CD4-positive, alpha-beta T cell treated with Interferon alpha-2 for 1 hour (primary cell): ENCODE results near the gene CDHR4.
"Not testable (repeated sequence)": the region's sequence is repeated elsewhere in the genome, so short reads cannot be mapped to it uniquely, and the experiment has no call there.

ENCODE experiments used
- DNase-seq, 2 donors: peaks; one replicate each; pipeline ENCODE4 v3.0.0-alpha.2; 2020 to 2022

CDHR4 gene

GRCh38 chr3:49779358-49780079 lies 20.2 kb downstream of the CDHR4 start:
- DNase-seq = no peak

- not testable (repeated sequence) for DNase-seq
Measured at GRCh38 chr3:49776101-49776500, 23.6 kb downstream of the CDHR4 start.

DNA sequence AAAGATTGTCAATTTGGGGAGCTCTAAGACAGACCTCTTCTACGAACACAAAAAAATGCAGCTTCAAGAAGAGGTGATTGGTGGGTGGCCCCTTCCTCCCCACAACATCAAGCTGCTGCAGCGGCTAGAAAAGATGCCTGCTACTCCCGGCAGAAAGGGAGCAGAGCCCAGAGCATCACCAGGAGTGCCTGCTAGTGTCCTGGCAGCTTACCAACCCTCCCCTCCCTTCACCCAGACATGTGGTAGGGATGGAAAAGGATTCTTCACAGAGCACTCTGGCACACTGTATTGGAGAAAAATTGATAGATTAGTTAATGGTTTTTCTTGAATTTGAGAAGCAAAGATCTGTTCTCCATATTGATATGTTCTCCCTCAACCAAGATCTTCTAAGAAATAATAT lies 24.1 kb downstream of the CDHR4 start:
- no peak for DNase-seq

DNA sequence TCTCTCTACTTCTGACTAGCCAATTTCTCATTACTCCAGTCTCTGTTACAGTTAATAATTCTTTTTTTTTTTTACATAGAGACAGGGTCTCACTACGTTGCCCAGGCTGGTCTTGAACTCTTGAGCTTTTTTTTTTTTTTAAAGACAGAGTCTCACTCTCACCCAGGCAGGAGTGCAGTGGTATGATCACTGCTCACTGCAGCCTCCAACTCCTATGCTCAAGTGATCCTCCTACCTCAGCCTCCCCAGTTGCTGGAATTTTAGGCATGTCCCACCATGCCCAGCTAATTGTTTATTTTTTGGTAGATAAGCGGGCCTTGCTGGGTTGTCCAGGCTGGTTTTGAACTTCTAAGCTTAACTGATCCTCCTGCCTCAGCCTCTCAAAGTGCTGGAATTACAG lies 27.0 kb downstream of the CDHR4 start:
- DNase-seq = no peak

DNA sequence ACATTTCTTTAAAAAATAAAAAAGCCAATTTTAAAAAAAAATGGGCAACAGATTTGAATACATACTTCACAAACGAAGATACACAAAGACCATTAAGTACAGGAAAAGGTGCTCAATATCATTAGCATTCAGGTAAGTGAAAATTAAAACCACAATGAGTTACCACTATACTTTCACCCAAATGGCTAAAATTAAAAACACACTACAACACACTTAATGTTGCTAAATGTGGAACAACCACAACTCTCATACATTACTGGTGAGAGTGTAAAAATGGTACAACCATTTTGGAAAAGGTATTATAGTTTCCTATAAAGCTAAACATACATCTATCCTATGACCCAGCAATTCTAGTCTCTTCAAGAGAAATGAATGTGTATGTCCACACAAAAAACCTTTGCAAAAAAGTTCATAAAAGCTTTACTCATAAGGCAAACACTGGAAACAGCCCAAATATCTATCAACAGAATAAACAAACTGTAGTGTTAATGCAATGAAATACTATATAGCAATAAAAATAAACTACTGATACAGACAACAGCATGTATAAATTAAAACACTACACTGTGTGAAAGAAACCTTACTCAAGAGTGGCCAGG lies 28.2 kb downstream of the CDHR4 start:
- no peak for DNase-seq

- DNase-seq = no peak
Measured at GRCh38 chr3:49769926-49770325, 29.7 kb downstream of the CDHR4 start.

DNA sequence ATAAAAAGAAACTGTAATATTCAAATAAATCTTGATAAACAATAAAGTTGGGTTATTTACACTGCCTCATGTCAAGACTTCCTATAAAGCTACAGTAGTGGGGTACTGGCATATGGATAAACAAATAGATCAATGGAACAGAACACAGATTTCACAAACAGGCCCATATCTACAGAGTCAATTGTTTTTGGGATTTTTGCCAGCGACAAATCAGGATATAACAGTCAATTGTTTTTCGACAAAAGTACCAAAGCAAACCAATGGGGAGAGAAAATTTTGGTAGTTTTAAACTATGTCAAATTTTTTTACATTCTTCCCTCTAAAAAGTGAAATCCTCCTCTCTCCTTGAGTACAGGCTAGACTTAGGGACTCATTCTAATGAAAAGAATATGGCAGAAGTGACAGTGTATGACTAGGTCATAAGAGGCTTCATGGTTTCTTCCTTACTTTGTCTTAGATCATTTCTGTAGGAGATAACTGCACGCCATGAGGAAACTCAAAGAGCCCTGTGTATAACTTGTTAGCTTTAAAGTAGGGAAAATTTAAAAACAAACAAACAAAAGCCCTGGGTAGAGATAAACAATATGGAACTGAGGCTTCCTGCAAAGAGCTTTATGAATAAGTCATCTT lies 30.3 kb downstream of the CDHR4 start:
- no peak for DNase-seq

GRCh38 chr3:49763981-49764380 lies 35.7 kb downstream of the CDHR4 start:
- DNase-seq = no peak

- DNase-seq = no peak
Measured at GRCh38 chr3:49761661-49762060, 38.0 kb downstream of the CDHR4 start.

GRCh38 chr3:49759226-49759625 lies 40.4 kb downstream of the CDHR4 start:
- no peak for DNase-seq

DNA sequence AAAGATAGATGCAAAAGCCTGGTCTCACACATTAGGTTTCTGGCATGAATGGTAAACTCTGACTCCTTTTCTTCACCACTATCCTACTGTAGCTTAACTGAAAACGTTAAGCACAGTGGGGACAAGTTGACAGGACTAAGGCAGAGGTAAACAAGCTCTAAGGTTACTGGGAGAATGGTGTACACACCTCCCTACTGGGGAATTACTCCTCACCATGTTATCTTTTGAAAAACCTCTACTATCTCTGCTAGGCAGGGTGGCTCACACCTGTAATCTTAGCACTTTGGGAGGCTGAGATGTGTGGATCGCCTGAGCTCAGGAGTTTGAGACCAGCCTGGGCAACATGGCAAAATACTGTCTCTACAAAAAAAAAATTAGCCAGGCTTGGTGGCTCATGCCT lies 42.5 kb downstream of the CDHR4 start:
- DNase-seq = no peak

- DNase-seq = no peak
Measured at GRCh38 chr3:49756036-49756435, 43.6 kb downstream of the CDHR4 start.

GRCh38 chr3:49754536-49754935 lies 45.1 kb downstream of the CDHR4 start:
- no peak for DNase-seq

DNA sequence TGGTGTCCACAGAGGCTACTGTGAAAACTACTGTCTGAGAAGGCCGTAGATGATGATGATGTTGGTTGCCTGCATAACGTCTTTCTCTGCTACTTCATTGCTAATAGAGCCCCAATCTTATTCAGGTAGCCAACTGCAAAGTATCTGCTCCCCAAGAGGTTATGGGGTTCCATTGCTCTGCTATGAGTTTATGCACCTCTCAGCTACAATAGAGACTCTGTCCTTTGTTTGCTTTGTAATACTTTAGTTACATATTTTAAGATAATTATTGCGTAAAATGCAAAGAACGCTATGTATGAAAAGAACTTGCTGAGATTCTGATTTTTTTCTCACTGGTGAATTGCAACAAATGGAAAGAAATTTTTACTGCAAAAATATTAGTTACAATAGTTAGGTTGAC lies 48.2 kb downstream of the CDHR4 start:
- no peak for DNase-seq

DNA sequence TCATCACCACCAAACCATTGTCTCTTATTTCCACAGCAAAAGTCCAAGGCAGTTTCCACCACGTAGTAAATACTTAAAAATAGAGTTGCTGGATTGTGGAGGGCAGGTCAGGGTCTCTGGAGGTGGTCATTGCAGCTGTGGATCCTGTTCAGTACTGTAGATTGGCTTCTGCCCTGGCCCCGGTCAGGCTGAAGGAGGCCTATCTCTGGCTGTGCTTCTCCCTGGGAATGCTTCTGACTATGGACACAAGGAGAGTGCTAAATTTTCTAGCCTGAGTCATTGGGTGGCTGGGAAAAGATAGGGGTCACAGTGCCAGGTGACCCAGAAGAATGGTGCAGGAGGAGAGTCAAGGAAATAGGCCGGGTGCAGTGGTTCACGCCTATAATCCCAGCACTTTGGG lies 49.6 kb downstream of the CDHR4 start:
- DNase-seq = no peak

- DNase-seq = not testable (repeated sequence)
Measured at GRCh38 chr3:49748874-49749273, 50.8 kb downstream of the CDHR4 start.

GRCh38 chr3:49747792-49748480 lies 51.7 kb downstream of the CDHR4 start:
- DNase-seq = no peak

- DNase-seq = no peak
Measured at GRCh38 chr3:49745986-49746385, 53.7 kb downstream of the CDHR4 start.
